Pulmonary artery endothelial cell (primary cell): ENCODE measurements around the gene PFKFB2. TPM values are rescaled to one million over a fixed set of nuclear protein-coding genes. Genes with fewer than 3 reads are reported as not detected.
"Not testable (repeated sequence)": the region's sequence is repeated elsewhere in the genome, so short reads cannot be mapped to it uniquely, and the experiment has no call there.

Experiments
- DNase-seq: peaks from one replicate; pipeline ENCODE4 v3.0.0-alpha.2; 2011; ENCODE audit warnings: low read depth, low spot score
- total RNA-seq: library from RNA; depleted of rRNA; stranded (reverse); fragments of >200 nt; gene quantifications from 2 replicates; pipeline ENCODE4 v1.2.3, GENCODE V29; 2014

Gene PFKFB2
- total RNA-seq, 1 donor from 2014 or later = 1.8 TPM

GRCh38 chr1:207039380-207040180 is 13.5 kb upstream of the PFKFB2 start:
- no peak for DNase-seq

GRCh38 chr1:207040181-207040533 is 12.9 kb upstream of the PFKFB2 start:
- DNase-seq = no peak

GRCh38 chr1:207041397-207041796 is 11.7 kb upstream of the PFKFB2 start:
- DNase-seq = not testable (repeated sequence)

GRCh38 chr1:207045453-207045852 is 7.6 kb upstream of the PFKFB2 start:
- no peak for DNase-seq

GRCh38 chr1:207047505-207047904 is 5.6 kb upstream of the PFKFB2 start:
- no peak for DNase-seq

GRCh38 chr1:207048041-207048440 is 5.0 kb upstream of the PFKFB2 start:
- no peak for DNase-seq

- no peak for DNase-seq
These were observed 4.0 kb upstream of the PFKFB2 start for GRCh38 chr1:207049054-207049453.

GRCh38 chr1:207049514-207049913 is 3.6 kb upstream of the PFKFB2 start:
- DNase-seq = no peak

GRCh38 chr1:207049974-207050391 is 3.1 kb upstream of the PFKFB2 start:
- no peak for DNase-seq

GRCh38 chr1:207050480-207051190 is 2.4 kb upstream of the PFKFB2 start:
- DNase-seq = peak; percentile 45

- no peak for DNase-seq
These were observed 1.7 kb upstream of the PFKFB2 start, which contains the start of gene YOD1 for GRCh38 chr1:207051191-207051943. Gene YOD1, minus strand, starts transcription at chr1:207051208. Its CDS starts 178 bp downstream, at chr1:207051030.

GRCh38 chr1:207054491-207054890 is 1.4 kb downstream of the PFKFB2 start:
- DNase-seq = no peak

GRCh38 chr1:207055386-207056001 is 2.4 kb downstream of the PFKFB2 start:
- no peak for DNase-seq

- DNase-seq = no peak
These were observed 3.6 kb downstream of the PFKFB2 start for GRCh38 chr1:207056673-207057072.

GRCh38 chr1:207058252-207058651 is 5.2 kb downstream of the PFKFB2 start:
- DNase-seq = no peak

- no peak for DNase-seq
These were observed 6.1 kb downstream of the PFKFB2 start for GRCh38 chr1:207058878-207059867.

- no peak for DNase-seq
These were observed 6.8 kb downstream of the PFKFB2 start for GRCh38 chr1:207059881-207060280.

- DNase-seq = no peak
These were observed 7.5 kb downstream of the PFKFB2 start for GRCh38 chr1:207060596-207060995.

- DNase-seq = no peak
These were observed 9.0 kb downstream of the PFKFB2 start for GRCh38 chr1:207062058-207062457.

GRCh38 chr1:207063014-207063413 is 9.9 kb downstream of the PFKFB2 start:
- DNase-seq = no peak
